H9 (cell line): ENCODE data around the gene CHRNA5. TPM values are rescaled to one million over a fixed set of nuclear protein-coding genes. Genes with fewer than 3 reads are reported as not detected.

Experiments used
- DNase-seq: peaks from one replicate; pipeline ENCODE4 v3.0.0-alpha.2; 2017
- H2AFZ ChIP-seq: one replicate; pipeline ENCODE4 v1.6.1; 2013; ENCODE audit warnings: mild to moderate bottlenecking, low read length, control low read depth, moderate library complexity
- H2AK5ac ChIP-seq: 2 replicates; pipeline ENCODE4 v1.6.1; 2013; ENCODE audit warnings: low read length, control low read depth, mixed read lengths; ENCODE audit not compliant: insufficient read length
- H2BK120ac ChIP-seq: one replicate; pipeline ENCODE4 v1.6.1; 2013; ENCODE audit warnings: low read depth, mild to moderate bottlenecking, low read length, control low read depth, inconsistent platforms; ENCODE audit not compliant: poor library complexity, severe bottlenecking
- H2BK12ac ChIP-seq: 2 replicates; pipeline ENCODE4 v1.6.1; 2013; ENCODE audit warnings: low read length, control low read depth, mixed read lengths, low read depth; ENCODE audit not compliant: insufficient read length
- H2BK15ac ChIP-seq: 2 replicates; pipeline ENCODE4 v1.6.1; 2013; ENCODE audit warnings: low read depth, low read length, control low read depth
- H2BK20ac ChIP-seq: one replicate; pipeline ENCODE4 v1.6.1; 2013; ENCODE audit warnings: low read depth, mild to moderate bottlenecking, low read length, control low read depth, inconsistent platforms; ENCODE audit not compliant: poor library complexity, severe bottlenecking
- H2BK5ac ChIP-seq: 2 replicates; pipeline ENCODE4 v1.6.1; 2013; ENCODE audit warnings: low read length, control low read depth, mixed read lengths; ENCODE audit not compliant: insufficient read length
- H3K14ac ChIP-seq: 2 replicates; pipeline ENCODE4 v1.6.1; 2013; ENCODE audit warnings: low read length, control low read depth; ENCODE audit not compliant: insufficient read depth
- H3K18ac ChIP-seq: 2 replicates; pipeline ENCODE4 v1.6.1; 2013; ENCODE audit warnings: low read depth, mild to moderate bottlenecking, mixed read lengths, low read length, control low read depth; ENCODE audit not compliant: insufficient read length
- H3K23ac ChIP-seq: 2 replicates; pipeline ENCODE4 v1.6.1; 2013; ENCODE audit warnings: low read length, control low read depth, mixed read lengths, low read depth; ENCODE audit not compliant: insufficient read length
- H3K23me2 ChIP-seq: 2 replicates; pipeline ENCODE4 v1.6.1; 2013; ENCODE audit warnings: low read depth, mild to moderate bottlenecking, mixed read lengths, low read length, control low read depth; ENCODE audit not compliant: insufficient read length, poor library complexity, severe bottlenecking
- H3K27ac ChIP-seq: 2 replicates; pipeline ENCODE4 v1.5.1; 2013; ENCODE audit warnings: low read length, control low read depth, mixed read lengths, low read depth; ENCODE audit not compliant: insufficient read length
- H3K27me3 ChIP-seq: 2 replicates; pipeline ENCODE4 v1.6.1; 2013; ENCODE audit warnings: low read length, control low read depth, inconsistent platforms; ENCODE audit not compliant: insufficient read depth
- H3K4ac ChIP-seq: 2 replicates; pipeline ENCODE4 v1.6.1; 2013; ENCODE audit warnings: low read depth, mild to moderate bottlenecking, control low read depth, inconsistent platforms, low read length, moderate library complexity
- H3K4me1 ChIP-seq: 2 replicates; pipeline ENCODE4 v1.6.1; 2013; ENCODE audit warnings: low read length, control low read depth, inconsistent platforms; ENCODE audit not compliant: insufficient read depth
- H3K4me2 ChIP-seq: 2 replicates; pipeline ENCODE4 v1.6.1; 2013; ENCODE audit warnings: low read length, control low read depth, mixed read lengths; ENCODE audit not compliant: insufficient read length, insufficient read depth
- H3K56ac ChIP-seq: 2 replicates; pipeline ENCODE4 v1.6.1; 2013; ENCODE audit warnings: low read depth, mild to moderate bottlenecking, mixed read lengths, low read length, control low read depth; ENCODE audit not compliant: insufficient read length
- H3K79me1 ChIP-seq: 2 replicates; pipeline ENCODE4 v1.6.1; 2013; ENCODE audit warnings: low read depth, mild to moderate bottlenecking, moderate library complexity, low read length, control low read depth, inconsistent platforms; ENCODE audit not compliant: insufficient read depth, poor library complexity, severe bottlenecking
- H3K79me2 ChIP-seq: 2 replicates; pipeline ENCODE4 v1.6.1; 2013; ENCODE audit warnings: low read length, control low read depth, inconsistent platforms; ENCODE audit not compliant: insufficient read depth
- H3K9ac ChIP-seq: 2 replicates; pipeline ENCODE4 v1.6.1; 2013; ENCODE audit warnings: low read length, control low read depth, mixed read lengths; ENCODE audit not compliant: insufficient read length; ENCODE audit errors: extremely low read depth
- H3K9me3 ChIP-seq: one replicate; pipeline ENCODE4 v1.6.1; 2013; ENCODE audit warnings: low read depth, low read length, inconsistent platforms; ENCODE audit not compliant: control insufficient read depth
- H3T11ph ChIP-seq: one replicate; pipeline ENCODE4 v1.6.1; 2013; ENCODE audit warnings: mild to moderate bottlenecking, low read length, control low read depth, inconsistent platforms
- H4K20me1 ChIP-seq: one replicate; pipeline ENCODE4 v1.6.1; 2013; ENCODE audit not compliant: control insufficient read depth, insufficient read length, insufficient read depth
- H4K5ac ChIP-seq: 2 replicates; pipeline ENCODE4 v1.6.1; 2013; ENCODE audit warnings: low read depth, mild to moderate bottlenecking, mixed read lengths, low read length, control low read depth; ENCODE audit not compliant: insufficient read length
- H4K8ac ChIP-seq: replicated peaks from 2 replicates; pipeline ENCODE4 v1.6.1; 2013; ENCODE audit warnings: low read length, control low read depth, mixed read lengths, low read depth; ENCODE audit not compliant: insufficient read length
- H4K91ac ChIP-seq: 2 replicates; pipeline ENCODE4 v1.6.1; 2013; ENCODE audit warnings: low read depth, mild to moderate bottlenecking, moderate library complexity, mixed read lengths, low read length, control low read depth; ENCODE audit not compliant: insufficient read length
- H3K27ac Mint-ChIP-seq, 3 experiments: 2 replicates in 2 of 3; 3 replicates in 1 of 3; pipeline ENCODE4 v1.8.0; 2020 to 2021; ENCODE audit warnings: mixed read lengths in 3 of 3, mild to moderate bottlenecking in 1 of 3, moderate library complexity in 1 of 3
- H3K27me3 Mint-ChIP-seq: 2 replicates; pipeline ENCODE4 v1.8.0; 2021; ENCODE audit warnings: low read depth, mild to moderate bottlenecking, moderate library complexity, mixed read lengths
- H3K36me3 Mint-ChIP-seq, 3 experiments: 2 replicates in 2 of 3; 3 replicates in 1 of 3; pipeline ENCODE4 v1.8.0; 2020 to 2021; ENCODE audit warnings: low read depth in 3 of 3, mixed read lengths in 3 of 3; ENCODE audit not compliant: insufficient read depth in 1 of 3
- H3K4me1 Mint-ChIP-seq, 2 experiments: 2 replicates each; pipeline ENCODE4 v1.8.0; 2020; ENCODE audit warnings: mixed read lengths in 2 of 2
- H3K4me3 Mint-ChIP-seq, 2 experiments: 2 replicates in 1 of 2; 3 replicates in 1 of 2; pipeline ENCODE4 v1.8.0; 2020 to 2021; ENCODE audit warnings: mild to moderate bottlenecking in 2 of 2, mixed read lengths in 2 of 2, moderate library complexity in 1 of 2
- H3K9me3 Mint-ChIP-seq, 2 experiments: 2 replicates in 1 of 2; 3 replicates in 1 of 2; pipeline ENCODE4 v1.8.0; 2020; ENCODE audit warnings: mild to moderate bottlenecking in 2 of 2, mixed read lengths in 2 of 2, moderate library complexity in 1 of 2
- WGBS: extraction: QIAGEN DNeasy Blood & Tissue Kit; methylation state at CpG from one replicate; pipeline ENCODE4 v1.1.7; 2013; ENCODE audit warnings: missing lambda C conversion rate, low lambda C conversion rate, mixed read lengths; ENCODE audit not compliant: insufficient read length; ENCODE audit errors: extremely low coverage; 5-methylcytosine and 5-hydroxymethylcytosine counted together
- total RNA-seq: library from RNA; stranded (reverse); gene quantifications from 2 replicates; pipeline ENCODE4 v1.2.1, GENCODE V29; 2021
- TF ChIP-seq, protein P1 (sequence below): fragments of 200-600 bp; sonication (generic); conservative IDR thresholded peaks from 3 replicates; pipeline ENCODE4 v1.8.0; 2021; ENCODE audit warnings: antibody characterized with exemption, mild to moderate bottlenecking

CHRNA5 gene
- total RNA-seq, 1 experiment from 2014 or later: 16.5 TPM

DNA sequence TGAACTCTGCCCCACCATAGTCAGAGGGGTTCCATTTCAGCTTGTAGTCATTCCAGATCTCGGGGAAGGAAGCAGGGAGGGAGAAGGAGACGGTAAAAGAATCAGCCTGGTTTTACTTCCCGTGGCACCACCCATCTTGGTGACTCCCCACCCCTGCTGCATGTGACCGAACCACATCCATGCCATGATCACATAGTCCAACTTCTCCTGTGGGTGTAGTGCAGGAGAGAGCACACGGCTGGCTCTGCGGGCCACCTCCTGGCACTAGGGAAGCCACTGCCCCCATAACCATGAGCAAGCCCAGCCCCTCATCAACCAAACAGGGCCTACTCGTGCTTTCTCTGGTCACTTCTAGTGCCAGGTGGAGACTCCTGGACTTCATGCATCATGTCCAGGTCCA is 51.8 kb downstream of the CHRNA5 start:
- H4K5ac ChIP-seq: no peak overlapping the region
- H2BK120ac ChIP-seq: no peak overlapping the region
- no peaks in the 10 kb centered on the region for H3K79me2 ChIP-seq
- no peak overlapping the region for H3K27ac ChIP-seq
- no peak overlapping the region for H4K8ac ChIP-seq
- no peak overlapping the region for H3K4me2 ChIP-seq
- no peak overlapping the region for H3K14ac ChIP-seq
- H2BK20ac ChIP-seq: no peak overlapping the region
- DNase-seq: no peak
- no peaks in the 10 kb centered on the region for H3K36me3 Mint-ChIP-seq
- no peaks in the 10 kb centered on the region for H4K20me1 ChIP-seq
- no peak overlapping the region for H2BK12ac ChIP-seq
- no peak overlapping the region for H3K27ac Mint-ChIP-seq
- H3K27me3 Mint-ChIP-seq: peaks cover 33% of the 10 kb centered on the region
- H3K79me1 ChIP-seq: no peaks in the 10 kb centered on the region
- H3K9ac ChIP-seq: no peak overlapping the region
- TF ChIP-seq, protein P1, sequence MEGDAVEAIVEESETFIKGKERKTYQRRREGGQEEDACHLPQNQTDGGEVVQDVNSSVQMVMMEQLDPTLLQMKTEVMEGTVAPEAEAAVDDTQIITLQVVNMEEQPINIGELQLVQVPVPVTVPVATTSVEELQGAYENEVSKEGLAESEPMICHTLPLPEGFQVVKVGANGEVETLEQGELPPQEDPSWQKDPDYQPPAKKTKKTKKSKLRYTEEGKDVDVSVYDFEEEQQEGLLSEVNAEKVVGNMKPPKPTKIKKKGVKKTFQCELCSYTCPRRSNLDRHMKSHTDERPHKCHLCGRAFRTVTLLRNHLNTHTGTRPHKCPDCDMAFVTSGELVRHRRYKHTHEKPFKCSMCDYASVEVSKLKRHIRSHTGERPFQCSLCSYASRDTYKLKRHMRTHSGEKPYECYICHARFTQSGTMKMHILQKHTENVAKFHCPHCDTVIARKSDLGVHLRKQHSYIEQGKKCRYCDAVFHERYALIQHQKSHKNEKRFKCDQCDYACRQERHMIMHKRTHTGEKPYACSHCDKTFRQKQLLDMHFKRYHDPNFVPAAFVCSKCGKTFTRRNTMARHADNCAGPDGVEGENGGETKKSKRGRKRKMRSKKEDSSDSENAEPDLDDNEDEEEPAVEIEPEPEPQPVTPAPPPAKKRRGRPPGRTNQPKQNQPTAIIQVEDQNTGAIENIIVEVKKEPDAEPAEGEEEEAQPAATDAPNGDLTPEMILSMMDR: no peak
- H2AK5ac ChIP-seq: no peak overlapping the region
- H3K23ac ChIP-seq: no peak overlapping the region
- no peaks in the 10 kb centered on the region for H3K4me1 ChIP-seq
- H3K27me3 ChIP-seq: peaks cover 8% of the 10 kb centered on the region; the same call in 1 of the 2 replicates
- no peak overlapping the region for H3T11ph ChIP-seq
- H3K4ac ChIP-seq: no peak overlapping the region
- no peak overlapping the region for H2BK15ac ChIP-seq
- WGBS: no CpG with 5 or more reads among the region's 7 CpGs
- H4K91ac ChIP-seq: no peak overlapping the region
- no peak overlapping the region for H3K4me3 Mint-ChIP-seq
- no peak overlapping the region for H3K56ac ChIP-seq
- H3K18ac ChIP-seq: no peak overlapping the region
- H3K9me3 Mint-ChIP-seq: peaks cover 2 to 4% of the 10 kb centered on the region in 2 experiments; a peak in 2 of 5 replicates
- H2BK5ac ChIP-seq: no peak overlapping the region
- H3K4me1 Mint-ChIP-seq: peaks cover 13 to 21% of the 10 kb centered on the region in 2 experiments
- H2AFZ ChIP-seq: no peak overlapping the region
- no peaks in the 10 kb centered on the region for H3K9me3 ChIP-seq
- H3K23me2 ChIP-seq: peaks cover 10% of the 10 kb centered on the region
